HEK293 (cell line): ENCODE measurements around the gene SLC17A4.

Experiments used
- CTCF ChIA-PET: fragments of 350-600 bp; formaldehyde crosslinking; extraction: SDS; loops from one replicate; lab custom pipeline; 2021; ENCODE audit warnings: antibody characterized with exemption; lab: Yijun Ruan, JAX
- POLR2A ChIA-PET: fragments of 300-600 bp; formaldehyde crosslinking; extraction: SDS; loops from one replicate; lab custom pipeline; 2020; ENCODE audit warnings: antibody characterized with exemption, inconsistent platforms; lab: Yijun Ruan, JAX
- H3K27ac ChIP-seq: fragments of 200-500 bp; sonication (Bioruptor generic); 2 replicates; pipeline ENCODE4 v1.5.1; 2014; ENCODE audit warnings: low read depth, low read length, control low read depth, inconsistent platforms; ENCODE audit errors: extremely low read depth
- H3K36me3 ChIP-seq, 2 experiments: fragments of 200-500 bp in 1 of 2; sonication (Bioruptor generic) in 1 of 2; 1 replicate in 1 of 2; 2 replicates in 1 of 2; pipeline ENCODE4 v1.5.1; 2014 to 2017; ENCODE audit warnings: inconsistent platforms in 2 of 2, low read length in 2 of 2; ENCODE audit not compliant: control insufficient read depth in 2 of 2, insufficient read depth in 1 of 2
- H3K4me1 ChIP-seq: fragments of 200-500 bp; sonication (Bioruptor generic); 2 replicates; pipeline ENCODE4 v1.5.1; 2014; ENCODE audit warnings: mild to moderate bottlenecking, low read length, inconsistent platforms; ENCODE audit not compliant: control insufficient read depth, insufficient read depth
- H3K4me3 ChIP-seq: 2 replicates; pipeline ENCODE4 v1.5.1; 2011; ENCODE audit warnings: low read depth, mild to moderate bottlenecking, control low read depth, low read length, moderate library complexity
- H3K9me3 ChIP-seq: fragments of 200-500 bp; sonication (Bioruptor generic); 2 replicates; pipeline ENCODE4 v1.5.1; 2014; ENCODE audit warnings: low read depth, low read length, inconsistent platforms; ENCODE audit not compliant: control insufficient read depth, insufficient read depth
- HOXD13 ChIP-seq: sonication (generic); formaldehyde crosslinking; IDR thresholded peaks from 2 replicates; pipeline ENCODE4 v1.8.0; 2022; ENCODE audit warnings: missing genetic modification reagents, borderline replicate concordance
- KLF7 ChIP-seq: fragments of 450-650 bp; formaldehyde crosslinking; IDR thresholded peaks from 2 replicates; pipeline ENCODE4 v1.5.1; 2016; ENCODE audit warnings: missing biosample characterization, missing genetic modification characterization, borderline replicate concordance
- REPIN1 ChIP-seq: fragments of 450-650 bp; formaldehyde crosslinking; IDR thresholded peaks from 2 replicates; pipeline ENCODE4 v1.5.1; 2017; ENCODE audit warnings: missing biosample characterization, missing genetic modification characterization, low read depth
- ZBTB17 ChIP-seq: fragments of 450-650 bp; formaldehyde crosslinking; IDR thresholded peaks from 2 replicates; pipeline ENCODE4 v1.5.1; 2016; ENCODE audit warnings: missing biosample characterization, missing genetic modification characterization
- ZBTB21 ChIP-seq: fragments of 450-650 bp; formaldehyde crosslinking; IDR thresholded peaks from 2 replicates; pipeline ENCODE4 v1.5.1; 2017; ENCODE audit warnings: missing biosample characterization, missing genetic modification characterization
- ZBTB48 ChIP-seq: fragments of 450-650 bp; formaldehyde crosslinking; IDR thresholded peaks from 2 replicates; pipeline ENCODE4 v1.5.1; 2016; ENCODE audit warnings: missing biosample characterization, missing genetic modification characterization
- ZNF157 ChIP-seq: fragments of 450-650 bp; formaldehyde crosslinking; IDR thresholded peaks from 2 replicates; pipeline ENCODE4 v1.5.1; 2016; ENCODE audit warnings: missing biosample characterization, missing genetic modification characterization
- ZNF423 ChIP-seq: fragments of 450-650 bp; formaldehyde crosslinking; IDR thresholded peaks from 2 replicates; pipeline ENCODE4 v1.5.1; 2016; ENCODE audit warnings: missing biosample characterization, missing genetic modification characterization
- ZNF530 ChIP-seq: fragments of 450-650 bp; formaldehyde crosslinking; IDR thresholded peaks from 2 replicates; pipeline ENCODE4 v1.5.1; 2016; ENCODE audit warnings: low read depth, missing biosample characterization, missing genetic modification characterization
- ZNF670 ChIP-seq: fragments of 450-650 bp; formaldehyde crosslinking; IDR thresholded peaks from 2 replicates; pipeline ENCODE4 v1.5.1; 2016; ENCODE audit warnings: missing biosample characterization, missing genetic modification characterization, low read depth
- TF ChIP-seq, protein P1 (sequence below): fragments of 450-650 bp; formaldehyde crosslinking; IDR thresholded peaks from 2 replicates; pipeline ENCODE4 v1.5.1; 2016; ENCODE audit warnings: missing biosample characterization, missing genetic modification characterization
- TF ChIP-seq, protein P2 (sequence below): IDR thresholded peaks from 2 replicates; pipeline ENCODE4 v1.6.1; 2011; ENCODE audit warnings: mild to moderate bottlenecking, low read depth, low read length, borderline replicate concordance
- TF ChIP-seq, protein P3 (sequence below): sonication (generic); formaldehyde crosslinking; IDR thresholded peaks from 2 replicates; pipeline ENCODE4 v1.8.1; 2022; ENCODE audit warnings: mild to moderate bottlenecking, moderate library complexity, missing genetic modification reagents
- TF ChIP-seq, protein P4 (sequence below): fragments of 450-650 bp; formaldehyde crosslinking; IDR thresholded peaks from 2 replicates; pipeline ENCODE4 v1.5.1; 2016; ENCODE audit warnings: missing biosample characterization, missing genetic modification characterization

The SLC17A4 gene, protein sequence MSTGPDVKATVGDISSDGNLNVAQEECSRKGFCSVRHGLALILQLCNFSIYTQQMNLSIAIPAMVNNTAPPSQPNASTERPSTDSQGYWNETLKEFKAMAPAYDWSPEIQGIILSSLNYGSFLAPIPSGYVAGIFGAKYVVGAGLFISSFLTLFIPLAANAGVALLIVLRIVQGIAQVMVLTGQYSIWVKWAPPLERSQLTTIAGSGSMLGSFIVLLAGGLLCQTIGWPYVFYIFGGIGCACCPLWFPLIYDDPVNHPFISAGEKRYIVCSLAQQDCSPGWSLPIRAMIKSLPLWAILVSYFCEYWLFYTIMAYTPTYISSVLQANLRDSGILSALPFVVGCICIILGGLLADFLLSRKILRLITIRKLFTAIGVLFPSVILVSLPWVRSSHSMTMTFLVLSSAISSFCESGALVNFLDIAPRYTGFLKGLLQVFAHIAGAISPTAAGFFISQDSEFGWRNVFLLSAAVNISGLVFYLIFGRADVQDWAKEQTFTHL

DNA sequence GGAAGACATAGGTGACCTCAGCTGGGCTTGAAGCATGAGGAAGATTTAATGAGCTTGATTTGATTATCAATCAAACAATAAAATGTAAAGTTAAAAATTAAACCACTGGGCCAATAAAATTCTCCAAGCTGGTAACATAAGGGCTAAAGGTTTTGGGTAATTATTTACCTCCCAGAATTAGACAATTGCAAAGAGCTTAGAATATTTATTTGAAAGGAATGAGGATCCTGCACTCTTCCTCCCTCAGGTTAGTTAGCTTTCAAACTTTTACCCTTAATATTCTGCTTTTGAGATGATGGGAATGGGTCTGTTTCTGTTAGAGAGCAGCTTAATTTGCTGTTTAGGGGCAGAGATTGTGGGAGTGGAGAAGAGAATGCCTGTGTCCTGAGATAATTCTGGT is at the start of gene SLC17A4:
TSS of gene SLC17A4 (plus strand) at position 208 of the 400 bp plus-strand sequence. CDS start 7,221 bp downstream, outside the sequence.
- Histone ChIP-seq H3K4me3 (no peak within 1 kb of the TSS), H3K36me3 (no peaks in the 10 kb centered on the region), H3K27ac (no peak within 1 kb of the TSS), H3K9me3 (no peaks in the 10 kb centered on the region), H3K4me1 (no peaks in the 10 kb centered on the region)
- ChIA-PET CTCF (interaction anchor here (0.7 to 1.2 kb wide), 3 partner anchors 8 to 52 kb away, joined by 3 to 5 read pairs (median 4); no protein-coding TSS in a partner anchor), POLR2A (no interaction called here)
- TF ChIP-seq ZNF530 (tag by site-specific recombination) (no peak), ZBTB21 (no peak), ZNF157 (tag by site-specific recombination) (no peak), ZNF670 (tag by site-specific recombination) (no peak)
- TF ChIP-seq, protein P1, sequence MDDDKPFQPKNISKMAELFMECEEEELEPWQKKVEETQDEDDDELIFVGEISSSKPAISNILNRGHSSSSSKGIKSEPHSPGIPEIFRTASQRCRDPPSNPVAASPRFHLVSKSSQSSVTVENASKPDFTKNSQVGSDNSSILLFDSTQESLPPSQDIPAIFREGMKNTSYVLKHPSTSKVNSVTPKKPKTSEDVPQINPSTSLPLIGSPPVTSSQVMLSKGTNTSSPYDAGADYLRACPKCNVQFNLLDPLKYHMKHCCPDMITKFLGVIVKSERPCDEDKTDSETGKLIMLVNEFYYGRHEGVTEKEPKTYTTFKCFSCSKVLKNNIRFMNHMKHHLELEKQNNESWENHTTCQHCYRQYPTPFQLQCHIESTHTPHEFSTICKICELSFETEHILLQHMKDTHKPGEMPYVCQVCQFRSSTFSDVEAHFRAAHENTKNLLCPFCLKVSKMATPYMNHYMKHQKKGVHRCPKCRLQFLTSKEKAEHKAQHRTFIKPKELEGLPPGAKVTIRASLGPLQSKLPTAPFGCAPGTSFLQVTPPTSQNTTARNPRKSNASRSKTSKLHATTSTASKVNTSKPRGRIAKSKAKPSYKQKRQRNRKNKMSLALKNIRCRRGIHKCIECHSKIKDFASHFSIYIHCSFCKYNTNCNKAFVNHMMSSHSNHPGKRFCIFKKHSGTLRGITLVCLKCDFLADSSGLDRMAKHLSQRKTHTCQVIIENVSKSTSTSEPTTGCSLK (tag by site-specific recombination): no peak
- TF ChIP-seq, protein P2, sequence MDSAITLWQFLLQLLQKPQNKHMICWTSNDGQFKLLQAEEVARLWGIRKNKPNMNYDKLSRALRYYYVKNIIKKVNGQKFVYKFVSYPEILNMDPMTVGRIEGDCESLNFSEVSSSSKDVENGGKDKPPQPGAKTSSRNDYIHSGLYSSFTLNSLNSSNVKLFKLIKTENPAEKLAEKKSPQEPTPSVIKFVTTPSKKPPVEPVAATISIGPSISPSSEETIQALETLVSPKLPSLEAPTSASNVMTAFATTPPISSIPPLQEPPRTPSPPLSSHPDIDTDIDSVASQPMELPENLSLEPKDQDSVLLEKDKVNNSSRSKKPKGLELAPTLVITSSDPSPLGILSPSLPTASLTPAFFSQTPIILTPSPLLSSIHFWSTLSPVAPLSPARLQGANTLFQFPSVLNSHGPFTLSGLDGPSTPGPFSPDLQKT: no peak

DNA sequence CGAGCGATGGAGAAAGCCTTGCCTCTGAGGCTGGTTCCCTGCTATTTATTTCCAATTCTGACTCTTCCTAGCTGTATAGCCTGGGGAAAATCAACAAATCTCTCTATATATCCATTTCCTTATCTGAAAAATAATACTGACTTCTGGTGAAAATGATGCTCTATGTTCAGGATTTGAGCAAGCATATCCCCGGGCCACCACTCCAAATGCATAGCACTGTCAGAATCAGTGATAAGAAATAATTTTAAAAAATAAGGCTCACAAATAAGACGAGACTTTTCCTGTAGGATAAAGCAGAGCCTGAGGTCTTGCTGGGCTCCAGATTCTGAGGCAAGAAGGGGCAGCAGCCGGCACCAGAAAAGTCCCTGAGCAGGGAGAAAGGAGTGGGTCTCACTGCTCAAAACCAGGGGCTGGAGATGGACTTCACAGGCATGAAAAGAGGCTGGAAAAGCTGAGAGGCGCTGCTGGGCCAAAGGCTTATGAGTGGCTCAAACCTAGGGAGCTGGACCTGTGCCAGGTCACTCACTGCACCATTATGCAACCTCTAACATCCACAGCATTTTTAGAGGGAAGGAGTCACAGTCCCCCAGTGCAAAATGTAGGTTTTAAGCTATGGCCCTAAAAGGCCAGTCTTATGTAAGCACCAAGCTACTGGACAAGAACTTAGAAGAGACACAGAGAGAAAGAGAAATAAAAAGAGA is 48.1 kb upstream of the SLC17A4 start:
- Histone ChIP-seq H3K4me1 (no peaks in the 10 kb centered on the region), H3K4me3 (no peak overlapping the region), H3K27ac (no peak overlapping the region), H3K9me3 (no peaks in the 10 kb centered on the region), H3K36me3 (no peaks in the 10 kb centered on the region)
- ChIA-PET CTCF (interaction anchor here (0.6 to 4.2 kb wide), 5 partner anchors 10 to 105 kb away, joined by 3 to 24 read pairs (median 5); no protein-coding TSS in a partner anchor), POLR2A (no interaction called here)
- TF ChIP-seq ZBTB17 (tag by site-specific recombination) (peak; percentile 85), ZBTB48 (tag by site-specific recombination) (no peak), ZNF423 (tag by site-specific recombination) (no peak), REPIN1 (no peak), HOXD13 (CRISPR knock-in tag) (no peak), KLF7 (tag by site-specific recombination) (no peak)
- TF ChIP-seq, protein P3, sequence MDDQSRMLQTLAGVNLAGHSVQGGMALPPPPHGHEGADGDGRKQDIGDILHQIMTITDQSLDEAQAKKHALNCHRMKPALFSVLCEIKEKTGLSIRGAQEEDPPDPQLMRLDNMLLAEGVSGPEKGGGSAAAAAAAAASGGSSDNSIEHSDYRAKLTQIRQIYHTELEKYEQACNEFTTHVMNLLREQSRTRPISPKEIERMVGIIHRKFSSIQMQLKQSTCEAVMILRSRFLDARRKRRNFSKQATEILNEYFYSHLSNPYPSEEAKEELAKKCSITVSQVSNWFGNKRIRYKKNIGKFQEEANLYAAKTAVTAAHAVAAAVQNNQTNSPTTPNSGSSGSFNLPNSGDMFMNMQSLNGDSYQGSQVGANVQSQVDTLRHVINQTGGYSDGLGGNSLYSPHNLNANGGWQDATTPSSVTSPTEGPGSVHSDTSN (CRISPR knock-in tag): no peak
- TF ChIP-seq, protein P4, sequence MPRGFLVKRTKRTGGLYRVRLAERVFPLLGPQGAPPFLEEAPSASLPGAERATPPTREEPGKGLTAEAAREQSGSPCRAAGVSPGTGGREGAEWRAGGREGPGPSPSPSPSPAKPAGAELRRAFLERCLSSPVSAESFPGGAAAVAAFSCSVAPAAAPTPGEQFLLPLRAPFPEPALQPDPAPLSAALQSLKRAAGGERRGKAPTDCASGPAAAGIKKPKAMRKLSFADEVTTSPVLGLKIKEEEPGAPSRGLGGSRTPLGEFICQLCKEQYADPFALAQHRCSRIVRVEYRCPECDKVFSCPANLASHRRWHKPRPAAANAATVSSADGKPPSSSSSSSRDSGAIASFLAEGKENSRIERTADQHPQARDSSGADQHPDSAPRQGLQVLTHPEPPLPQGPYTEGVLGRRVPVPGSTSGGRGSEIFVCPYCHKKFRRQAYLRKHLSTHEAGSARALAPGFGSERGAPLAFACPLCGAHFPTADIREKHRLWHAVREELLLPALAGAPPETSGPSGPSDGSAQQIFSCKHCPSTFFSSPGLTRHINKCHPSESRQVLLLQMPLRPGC (tag by site-specific recombination): no peak
